ENCODE measurements around the gene CTDNEP1.

CTDNEP1 gene

DNA sequence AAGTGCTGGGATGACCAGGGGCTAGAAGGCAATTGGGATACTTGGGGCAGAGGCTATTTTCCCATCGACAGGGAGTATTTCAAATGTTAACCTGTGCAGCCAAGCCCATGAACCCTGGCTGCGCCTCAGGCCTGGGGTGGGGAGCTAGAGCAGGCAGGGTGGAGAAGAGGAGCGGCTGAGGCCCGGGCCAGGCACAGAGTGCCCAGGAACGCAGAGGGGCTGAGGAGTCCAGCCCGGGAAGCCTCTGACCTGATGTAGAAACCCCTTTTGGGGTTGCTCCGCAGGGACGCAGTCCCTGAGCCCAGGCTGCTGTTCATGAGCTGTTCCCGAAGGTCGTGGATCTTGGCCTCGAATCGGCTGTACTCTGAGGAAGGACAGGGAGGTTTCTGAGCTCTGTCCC lies 55.6 kb downstream of the CTDNEP1 start:
- no peak overlapping the region for H3K27ac ChIP-seq
- no peak for TF ChIP-seq CTCF (conservative IDR thresholded peaks at IDR 0.05)
- no peak for TF ChIP-seq ZFX (IDR thresholded peaks at IDR 0.05)
